ENCODE results near the gene PCSK6.

The PCSK6 gene

DNA sequence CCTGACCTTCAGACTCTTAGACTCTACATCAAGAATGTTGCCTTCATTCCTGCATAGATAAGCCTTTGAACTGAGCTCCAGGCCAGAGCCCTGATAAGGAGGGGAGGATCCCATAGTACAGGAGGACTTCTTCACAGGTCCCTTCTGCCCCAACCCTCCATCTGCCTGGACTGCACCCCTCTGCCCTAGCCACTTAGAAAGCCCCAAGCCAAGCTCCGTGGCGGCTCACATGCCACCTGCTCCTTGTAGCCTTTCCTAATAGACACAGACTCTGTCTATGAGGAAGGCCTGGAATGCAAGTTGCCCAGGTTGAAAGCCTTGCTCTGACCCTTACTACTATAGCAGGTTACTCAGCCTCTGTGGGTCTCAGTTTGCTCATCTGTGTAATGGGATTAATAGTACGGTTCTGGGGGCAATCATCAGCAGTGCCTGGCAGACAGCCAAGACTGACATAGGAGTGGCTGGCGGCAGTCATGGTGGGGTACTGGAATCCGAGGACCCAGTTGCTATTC lies 11.6 kb downstream of the PCSK6 start:
- TF ChIP-seq GATA2 (IDR thresholded peaks at IDR 0.05; ENCODE audit: low read depth, low read length) (no peak), GATA3 (IDR thresholded peaks at IDR 0.05; ENCODE audit: low read depth, low read length) (no peak)

DNA sequence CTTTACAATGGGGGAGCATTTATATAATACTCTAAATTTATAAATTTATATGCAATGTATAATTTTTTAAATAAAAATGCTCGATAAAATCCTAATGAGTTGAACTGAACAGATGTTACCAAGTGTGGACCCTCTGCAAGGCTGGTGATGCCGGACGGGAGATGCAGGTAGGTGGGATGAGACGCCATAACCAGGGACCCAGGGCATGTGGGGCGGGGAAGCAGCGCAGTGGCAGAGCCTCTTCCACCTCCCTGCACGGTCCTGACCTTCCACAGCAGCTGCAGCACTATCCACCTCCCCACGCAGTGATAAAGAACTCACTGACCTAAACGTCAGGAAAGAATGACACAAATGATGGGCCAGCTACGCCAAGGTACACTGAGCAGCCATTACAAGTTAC lies 12.8 kb downstream of the PCSK6 start:
- TF ChIP-seq GATA3 (IDR thresholded peaks at IDR 0.05; ENCODE audit: low read depth, low read length) (no peak), GATA2 (IDR thresholded peaks at IDR 0.05; ENCODE audit: low read depth, low read length) (no peak)

DNA sequence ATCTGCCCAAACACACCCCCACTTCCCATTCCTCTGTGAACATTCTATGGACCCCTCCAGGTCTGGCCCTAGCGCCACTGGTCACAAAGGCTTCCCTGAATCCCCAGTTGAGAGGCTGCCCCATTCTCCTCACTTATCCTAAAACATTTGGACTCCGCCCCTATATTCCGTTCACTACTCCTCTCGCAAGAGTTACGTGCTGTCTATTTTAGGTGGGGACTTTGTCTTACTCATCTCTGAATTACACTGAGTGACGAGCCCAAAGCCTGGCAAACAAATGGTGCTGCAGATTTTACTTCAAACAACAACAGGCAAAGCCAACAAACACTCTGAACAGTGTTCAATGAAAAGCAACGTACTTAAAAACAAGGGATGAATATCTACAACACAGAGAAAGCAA lies 14.5 kb downstream of the PCSK6 start:
- TF ChIP-seq GATA2 (IDR thresholded peaks at IDR 0.05; ENCODE audit: low read depth, low read length): no peak
- TF ChIP-seq GATA3 (IDR thresholded peaks at IDR 0.05; ENCODE audit: low read depth, low read length): no peak

DNA sequence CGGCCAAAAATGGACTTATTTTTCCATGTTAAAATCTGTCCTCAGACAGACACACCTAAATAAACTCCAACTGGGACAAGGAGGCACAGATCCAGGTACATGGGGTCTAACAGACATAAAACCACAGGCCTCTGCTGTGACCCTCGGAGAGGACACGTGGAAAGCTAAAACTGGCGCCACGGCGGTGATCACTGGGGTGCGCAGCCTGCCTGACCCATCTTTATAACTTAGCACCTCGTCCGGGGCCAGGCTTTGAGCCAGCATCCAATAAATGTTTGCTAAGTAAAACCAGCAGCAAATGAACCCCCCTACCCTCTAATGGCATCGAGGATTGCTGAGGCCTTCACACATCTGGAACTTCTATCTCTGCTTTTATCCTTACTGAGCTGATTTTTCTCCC lies 15.3 kb downstream of the PCSK6 start:
- TF ChIP-seq GATA3 (IDR thresholded peaks at IDR 0.05; ENCODE audit: low read depth, low read length) (no peak), GATA2 (IDR thresholded peaks at IDR 0.05; ENCODE audit: low read depth, low read length) (no peak)

DNA sequence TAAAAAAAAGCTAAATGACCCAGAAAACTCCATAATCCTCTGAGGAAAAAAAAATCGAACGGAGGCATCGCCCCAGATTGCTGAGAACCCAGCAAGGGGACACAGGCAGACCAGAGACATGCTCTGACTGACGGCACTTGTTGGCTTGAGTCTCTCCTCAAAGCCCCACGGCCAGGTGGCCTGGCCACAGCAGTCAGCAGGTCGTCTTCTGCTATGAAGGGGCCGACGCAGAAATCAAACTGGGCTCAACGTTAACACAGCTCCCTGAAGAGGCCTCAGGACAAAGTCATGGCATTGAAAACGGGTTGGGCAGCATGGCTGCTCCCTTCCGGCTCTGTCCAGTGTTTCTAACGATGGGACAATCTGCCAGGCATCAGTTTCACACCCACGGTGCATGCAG lies 17.5 kb downstream of the PCSK6 start:
- TF ChIP-seq GATA2 (IDR thresholded peaks at IDR 0.05; ENCODE audit: low read depth, low read length): no peak

DNA sequence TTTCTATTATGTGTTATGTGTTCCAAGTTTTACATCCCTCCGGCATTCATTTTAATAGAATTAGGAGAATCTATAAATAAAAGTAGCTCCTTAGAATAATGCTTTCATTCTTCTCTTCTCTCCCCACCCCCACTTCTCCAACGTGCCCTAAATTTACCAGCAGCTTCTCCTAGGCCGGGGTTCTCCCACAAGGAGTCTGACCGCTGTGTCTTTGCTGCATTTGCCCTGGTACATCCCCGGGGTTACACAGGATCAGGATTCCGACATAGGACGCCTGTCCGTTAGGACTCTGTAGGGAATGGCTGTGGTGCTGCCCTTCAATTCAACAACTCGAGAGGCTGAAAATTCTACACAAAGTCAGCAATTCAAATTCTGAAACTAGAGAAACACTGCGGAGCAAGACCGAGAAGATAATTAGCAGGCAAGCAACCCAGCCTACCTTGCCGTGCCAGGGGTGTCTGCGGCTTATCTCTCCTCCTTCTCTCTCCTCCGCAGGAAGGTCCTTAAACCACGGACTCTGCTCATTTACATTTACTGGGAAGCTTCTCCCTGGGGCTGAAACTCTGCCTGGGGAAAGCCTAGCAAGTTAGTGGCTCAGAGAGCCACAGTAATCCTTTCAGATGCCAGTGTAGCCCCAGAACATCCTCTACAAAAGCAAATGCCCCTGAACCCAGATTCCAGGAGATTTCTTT lies 18.8 kb downstream of the PCSK6 start:
- TF ChIP-seq GATA2 (IDR thresholded peaks at IDR 0.05; ENCODE audit: low read depth, low read length) (no peak), GATA3 (IDR thresholded peaks at IDR 0.05; ENCODE audit: low read depth, low read length) (no peak)

DNA sequence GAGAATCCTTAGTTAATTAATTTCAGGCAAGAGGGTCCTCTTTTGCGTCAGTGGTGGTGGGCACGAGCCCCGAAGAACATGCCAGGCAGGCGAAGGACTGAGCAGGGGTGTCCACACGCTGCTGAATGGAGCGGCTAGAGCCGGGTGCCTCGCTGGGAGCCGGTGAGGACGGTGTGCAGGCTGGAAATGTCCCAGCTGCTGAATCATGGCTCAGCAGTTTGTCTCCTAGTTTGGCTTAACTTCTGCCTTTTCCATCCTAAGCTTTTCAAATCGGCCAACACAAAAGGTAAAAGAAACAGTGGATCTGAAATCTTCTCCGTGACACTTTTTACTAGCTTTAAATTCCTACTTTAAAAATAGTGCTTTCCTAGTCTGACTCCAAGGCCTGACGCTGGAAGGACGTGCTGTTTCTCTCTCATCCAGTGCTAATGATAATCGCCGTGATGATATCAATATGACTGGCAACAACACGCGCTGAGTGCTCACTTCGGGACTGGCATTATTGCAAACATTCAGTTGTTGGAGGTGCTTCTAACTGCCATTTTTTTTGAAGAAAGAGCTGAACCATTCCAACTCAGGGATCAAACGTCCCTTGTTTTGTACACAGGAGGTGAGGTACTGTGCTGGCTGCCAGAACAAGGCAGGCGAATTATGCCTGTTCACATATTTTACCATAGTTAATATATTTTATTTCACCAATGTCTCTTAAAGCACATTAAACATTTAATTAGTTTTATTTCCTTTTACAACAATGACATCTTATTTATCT lies 19.8 kb downstream of the PCSK6 start:
- TF ChIP-seq GATA3 (IDR thresholded peaks at IDR 0.05; ENCODE audit: low read depth, low read length) (no peak), GATA2 (IDR thresholded peaks at IDR 0.05; ENCODE audit: low read depth, low read length) (no peak)

DNA sequence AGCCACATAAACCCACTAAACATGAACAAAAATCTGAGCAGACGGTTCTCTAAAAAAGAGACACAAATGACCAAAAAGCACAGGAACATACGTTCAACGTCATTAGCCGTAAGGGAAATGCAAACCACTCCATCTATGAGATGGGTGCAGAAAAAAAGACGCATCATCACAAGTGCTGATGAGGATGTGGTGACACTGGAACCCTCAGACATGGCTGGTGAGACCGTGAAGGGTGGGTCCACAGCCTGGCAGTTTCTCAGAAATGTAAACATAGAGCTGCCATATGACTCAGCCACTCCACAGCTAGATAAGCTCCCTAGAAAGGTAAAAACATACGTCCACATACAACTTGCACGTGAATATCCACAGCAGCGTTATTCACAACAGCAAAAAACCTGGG lies 23.3 kb downstream of the PCSK6 start:
- no peak for TF ChIP-seq GATA2 (IDR thresholded peaks at IDR 0.05; ENCODE audit: low read depth, low read length)
- TF ChIP-seq GATA3 (IDR thresholded peaks at IDR 0.05; ENCODE audit: low read depth, low read length): no peak

DNA sequence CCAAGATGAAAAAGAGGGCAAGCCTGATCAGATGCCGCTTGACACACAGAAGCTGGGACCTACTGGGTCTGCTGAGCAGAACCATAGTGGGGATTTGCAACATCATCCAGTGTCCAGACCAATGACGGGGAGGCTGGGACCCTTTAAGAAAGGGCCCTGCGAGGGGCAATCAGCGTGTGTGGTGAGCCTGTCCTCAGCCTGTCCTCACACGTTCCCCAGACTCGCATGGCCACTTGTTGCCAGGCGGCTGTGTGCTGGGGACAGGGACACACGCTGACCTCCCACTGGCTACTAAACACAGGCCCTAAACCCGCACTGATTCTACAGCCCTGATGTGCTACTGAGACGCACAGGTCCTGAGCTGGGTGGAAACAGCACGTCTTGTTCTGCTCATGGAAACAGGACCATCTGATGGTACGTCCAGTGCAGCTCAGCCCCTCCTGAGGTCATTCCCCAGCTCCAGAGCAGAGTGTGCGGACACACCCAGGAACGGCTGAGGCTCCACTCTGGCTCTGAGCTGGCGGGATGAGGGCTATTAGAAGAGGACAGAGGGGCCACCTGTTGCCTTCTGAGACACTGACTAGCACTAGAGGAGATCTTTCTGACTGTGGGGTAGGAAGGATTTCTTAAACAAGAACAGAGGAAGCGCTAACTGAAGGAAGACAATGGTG lies 24.4 kb downstream of the PCSK6 start:
- TF ChIP-seq GATA2 (IDR thresholded peaks at IDR 0.05; ENCODE audit: low read depth, low read length) (no peak), GATA3 (IDR thresholded peaks at IDR 0.05; ENCODE audit: low read depth, low read length) (no peak)

DNA sequence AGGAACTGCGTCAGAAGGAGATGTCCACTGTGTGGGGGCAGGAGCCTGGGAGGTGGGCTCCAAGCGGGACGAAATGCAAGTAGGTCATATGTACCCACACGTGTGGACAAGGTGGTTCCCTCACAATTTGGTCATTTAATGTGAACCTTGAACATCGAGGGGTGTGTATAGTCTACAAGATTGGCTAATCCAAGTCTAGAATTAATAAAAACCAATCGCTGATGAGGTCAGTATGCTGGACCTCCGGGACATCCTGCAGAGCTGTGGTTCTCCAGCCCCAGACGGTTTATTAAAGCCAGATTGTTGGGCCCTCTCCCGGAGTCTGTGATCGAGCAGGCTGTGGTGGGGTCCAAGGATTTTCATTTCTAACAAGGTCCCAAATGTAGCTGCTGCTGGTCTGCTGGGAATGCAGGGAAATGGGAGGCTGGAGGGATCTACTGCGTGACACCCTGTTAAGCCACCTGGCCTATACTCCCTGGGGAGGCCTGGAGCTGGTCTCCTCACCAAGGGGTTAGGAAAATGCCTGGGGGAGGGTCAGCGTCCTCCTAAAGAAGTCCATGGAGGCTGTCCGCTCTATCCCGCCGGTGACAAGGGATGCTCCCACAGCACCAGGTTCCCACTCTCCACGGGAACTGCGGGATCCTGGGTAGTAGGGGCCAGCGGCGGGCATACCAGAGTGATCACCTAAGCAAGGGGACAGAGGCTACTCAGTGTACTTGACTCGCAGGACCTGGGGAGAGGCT lies 25.1 kb downstream of the PCSK6 start:
- no peak for TF ChIP-seq GATA3 (IDR thresholded peaks at IDR 0.05; ENCODE audit: low read depth, low read length)
- TF ChIP-seq GATA2 (IDR thresholded peaks at IDR 0.05; ENCODE audit: low read depth, low read length): no peak

DNA sequence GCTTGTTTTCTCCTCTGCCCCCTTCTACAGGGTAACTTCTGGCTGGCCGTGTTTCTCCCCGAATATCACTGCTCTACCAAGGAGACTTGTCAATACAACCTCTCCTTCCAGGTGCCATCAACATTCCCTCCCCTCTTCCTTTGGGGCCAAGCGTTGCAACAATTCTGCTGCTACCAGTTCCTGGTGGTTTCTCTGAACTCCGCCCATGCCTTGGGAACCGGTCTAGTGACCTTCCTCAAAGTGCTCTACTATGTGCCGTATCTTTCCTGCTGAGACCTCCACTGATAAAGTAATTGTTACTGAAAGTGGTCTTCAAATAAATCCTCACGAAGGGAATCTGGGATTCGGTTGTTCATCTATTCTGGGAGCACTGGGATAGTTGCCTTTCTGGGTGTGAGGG lies 26.2 kb downstream of the PCSK6 start:
- TF ChIP-seq GATA2 (IDR thresholded peaks at IDR 0.05; ENCODE audit: low read depth, low read length): no peak
- TF ChIP-seq GATA3 (IDR thresholded peaks at IDR 0.05; ENCODE audit: low read depth, low read length): no peak

DNA sequence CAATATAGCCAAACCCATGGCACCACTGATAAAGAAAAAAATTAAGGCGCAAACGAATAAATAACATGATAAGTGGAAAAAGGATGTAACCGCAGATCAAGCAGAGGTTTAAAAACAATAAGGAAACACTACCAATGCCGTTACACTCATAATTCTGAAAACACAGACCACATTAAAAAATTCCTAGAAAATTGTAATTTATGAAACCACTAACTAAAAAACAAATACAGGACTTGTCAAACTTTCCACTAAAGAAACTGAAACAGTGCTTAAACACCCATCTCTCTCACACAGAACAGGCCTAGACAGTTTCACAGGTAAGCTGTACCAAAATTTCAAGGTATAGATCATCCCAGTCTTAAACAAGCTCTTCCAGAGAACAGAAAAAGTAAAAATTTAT lies 28.4 kb downstream of the PCSK6 start:
- TF ChIP-seq GATA3 (IDR thresholded peaks at IDR 0.05; ENCODE audit: low read depth, low read length) (no peak), GATA2 (IDR thresholded peaks at IDR 0.05; ENCODE audit: low read depth, low read length) (no peak)

DNA sequence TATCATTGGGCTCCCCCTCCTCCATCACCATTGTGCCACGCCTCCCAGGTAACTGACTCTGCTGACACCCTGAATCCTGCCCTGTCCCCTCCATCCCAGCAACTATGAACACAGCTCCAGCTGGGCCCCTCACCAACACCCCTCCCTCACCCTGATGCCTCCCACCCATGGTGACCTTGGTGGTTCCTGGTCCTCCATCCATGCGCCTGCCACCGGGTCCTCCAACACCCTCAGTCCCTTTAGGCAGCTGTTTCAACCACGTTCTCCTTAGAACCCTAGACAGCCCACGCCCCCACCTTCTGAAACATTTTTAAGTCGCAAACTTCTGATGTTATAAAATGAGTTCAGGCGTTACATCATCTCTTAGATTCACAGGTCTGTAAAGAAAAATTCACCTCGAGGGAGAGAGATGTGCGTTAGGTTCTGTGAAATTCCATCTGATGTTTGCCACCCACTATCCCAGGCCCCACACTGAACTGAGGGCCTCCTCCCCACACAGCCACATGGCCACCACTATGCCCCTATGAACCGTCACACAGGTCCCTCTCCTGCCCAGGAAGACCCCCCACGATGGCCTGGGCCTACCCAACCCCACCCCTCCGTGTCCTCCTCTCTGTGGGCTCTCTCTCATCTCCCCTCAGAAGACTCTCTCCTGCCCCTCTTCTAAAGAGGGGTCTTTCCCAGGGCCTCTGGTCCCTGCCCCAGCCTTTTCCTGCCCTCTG lies 29.8 kb downstream of the PCSK6 start:
- TF ChIP-seq GATA3 (IDR thresholded peaks at IDR 0.05; ENCODE audit: low read depth, low read length) (no peak), GATA2 (IDR thresholded peaks at IDR 0.05; ENCODE audit: low read depth, low read length) (no peak)
